Measurements from ENCODE around the gene SLC44A1. TPM values are rescaled to one million over a fixed set of nuclear protein-coding genes. Genes with fewer than 3 reads are reported as not detected.

The SLC44A1 gene
- total RNA-seq, 2 experiments from 2014 or later = 26.6 to 71.6 TPM

GRCh38 chr9:105291422-105291859 is 47.0 kb downstream of the SLC44A1 start:
- no TSS peak for BruUV-seq (replicated peaks)
- Histone ChIP-seq H3K4me1 (ENCODE audit: insufficient read depth, low read length, poor library complexity, severe bottlenecking) (no peaks in the 10 kb centered on the region), H3K9me2 (ENCODE audit: insufficient read depth, low read length) (no peaks in the 10 kb centered on the region), H3K36me3 (ENCODE audit: insufficient read depth, low read length) (no peaks in the 10 kb centered on the region), H2AFZ (ENCODE audit: low read length) (no peak overlapping the region), H3K4me2 (ENCODE audit: low read length) (no peak overlapping the region), H3K27ac (ENCODE audit: low read depth, low read length, poor library complexity, severe bottlenecking) (no peak overlapping the region), H4K20me1 (ENCODE audit: insufficient read depth, low read length) (peaks cover 17% of the 10 kb centered on the region; the same call in 1 of the 2 replicates), H3K9me3 (ENCODE audit: low read length) (no peaks in the 10 kb centered on the region), H3K4me3 (ENCODE audit: low read depth, low read length, poor library complexity, severe bottlenecking) (no peak overlapping the region), H3K79me2 (ENCODE audit: insufficient read depth, low read depth, low read length) (peaks cover 34% of the 10 kb centered on the region; the same call in 1 of the 2 replicates)
- intact Hi-C loops (cut with micrococcal nuclease; ENCODE audit: unreplicated experiment) = no loop called here
- ChIA-PET CTCF (ENCODE audit: unreplicated experiment) (no interaction called here), POLR2A (interaction anchor here (0.9 to 1.6 kb wide), 4 partner anchors 10 to 23 kb away, joined by 3 to 6 read pairs (median 4); no protein-coding TSS in a partner anchor)
- TF ChIP-seq CTCF (conservative IDR thresholded peaks at IDR 0.05; ENCODE audit: low read length) (no peak), EZH2phosphoT487 (IDR thresholded peaks at IDR 0.05; ENCODE audit: borderline replicate concordance, low read depth, low read length) (no peak)
- DNase-seq (ENCODE audit: low spot score) = no peak

DNA sequence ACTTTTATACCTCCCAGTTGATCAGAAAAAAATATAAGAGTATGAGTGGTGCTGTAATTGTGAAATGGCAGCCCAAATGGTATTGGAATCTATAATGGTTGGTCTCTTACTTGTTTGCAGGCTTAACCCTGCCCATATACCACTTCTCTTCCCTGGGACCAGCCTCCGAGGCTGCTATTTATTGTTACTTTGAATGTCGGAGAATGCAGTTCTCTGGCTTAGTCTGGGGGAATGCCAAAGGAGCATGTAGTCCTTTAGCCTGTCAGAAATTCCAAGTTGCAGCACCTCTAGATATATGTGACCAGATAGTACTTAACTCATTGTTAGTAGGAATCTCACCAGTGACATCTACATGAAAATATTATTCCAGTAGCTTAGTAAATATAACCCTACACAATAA is 47.5 kb downstream of the SLC44A1 start:
- TF ChIP-seq EZH2phosphoT487 (IDR thresholded peaks at IDR 0.05; ENCODE audit: borderline replicate concordance, low read depth, low read length) = no peak
- TF ChIP-seq CTCF (conservative IDR thresholded peaks at IDR 0.05; ENCODE audit: low read length) = no peak
- Histone ChIP-seq H3K4me3 (ENCODE audit: low read depth, low read length, poor library complexity, severe bottlenecking) (no peak overlapping the region), H3K4me1 (ENCODE audit: insufficient read depth, low read length, poor library complexity, severe bottlenecking) (no peaks in the 10 kb centered on the region), H3K4me2 (ENCODE audit: low read length) (no peak overlapping the region), H3K36me3 (ENCODE audit: insufficient read depth, low read length) (no peaks in the 10 kb centered on the region), H4K20me1 (ENCODE audit: insufficient read depth, low read length) (peaks cover 19% of the 10 kb centered on the region; the same call in 1 of the 2 replicates), H2AFZ (ENCODE audit: low read length) (no peak overlapping the region), H3K9me3 (ENCODE audit: low read length) (no peaks in the 10 kb centered on the region), H3K27ac (ENCODE audit: low read depth, low read length, poor library complexity, severe bottlenecking) (no peak overlapping the region), H3K79me2 (ENCODE audit: insufficient read depth, low read depth, low read length) (peaks cover 34% of the 10 kb centered on the region; the same call in 1 of the 2 replicates), H3K9me2 (ENCODE audit: insufficient read depth, low read length) (no peaks in the 10 kb centered on the region)
- intact Hi-C loops (cut with micrococcal nuclease; ENCODE audit: unreplicated experiment) = no loop called here
- ChIA-PET POLR2A (interaction anchor here (0.9 to 1.6 kb wide), 5 partner anchors 10 to 23 kb away, joined by 3 to 8 read pairs (median 5); no protein-coding TSS in a partner anchor), CTCF (ENCODE audit: unreplicated experiment) (no interaction called here)
- DNase-seq (ENCODE audit: low spot score) = no peak
- BruUV-seq (replicated peaks) = no TSS peak

DNA sequence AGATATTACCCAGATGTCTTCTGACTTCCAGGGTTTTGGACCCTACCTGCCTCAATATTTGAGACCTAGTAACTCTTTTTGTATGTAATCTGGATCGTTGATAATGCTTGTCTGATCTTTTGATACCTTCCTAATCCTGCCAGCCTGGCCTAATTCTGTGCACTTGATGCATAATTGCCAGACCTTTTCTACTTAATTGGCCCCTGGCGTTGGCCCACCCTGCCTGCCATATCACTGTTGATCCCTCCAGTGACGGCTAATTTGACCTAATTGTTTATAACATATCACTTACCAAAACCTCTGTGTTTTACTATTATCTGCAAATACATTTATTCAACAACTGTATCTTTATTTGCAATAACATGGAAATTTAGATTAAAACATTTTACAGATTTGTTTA is 49.0 kb downstream of the SLC44A1 start:
- H3K4me2 ChIP-seq (ENCODE audit: low read length) = no peak overlapping the region
- ChIA-PET CTCF (ENCODE audit: unreplicated experiment) (no interaction called here), POLR2A (interaction anchor here (1.6 kb wide), 1 partner anchor 10 kb away, joined by 6 read pairs; no protein-coding TSS in a partner anchor)
- no peak overlapping the region for H3K4me3 ChIP-seq (ENCODE audit: low read depth, low read length, poor library complexity, severe bottlenecking)
- no peak for TF ChIP-seq EZH2phosphoT487 (IDR thresholded peaks at IDR 0.05; ENCODE audit: borderline replicate concordance, low read depth, low read length)
- H4K20me1 ChIP-seq (ENCODE audit: insufficient read depth, low read length) = peaks cover 15% of the 10 kb centered on the region; the same call in 1 of the 2 replicates
- no peak for DNase-seq (ENCODE audit: low spot score)
- no peaks in the 10 kb centered on the region for H3K9me3 ChIP-seq (ENCODE audit: low read length)
- H3K4me1 ChIP-seq (ENCODE audit: insufficient read depth, low read length, poor library complexity, severe bottlenecking) = no peaks in the 10 kb centered on the region
- H3K36me3 ChIP-seq (ENCODE audit: insufficient read depth, low read length) = no peaks in the 10 kb centered on the region
- H3K27ac ChIP-seq (ENCODE audit: low read depth, low read length, poor library complexity, severe bottlenecking) = no peak overlapping the region
- peaks cover 27% of the 10 kb centered on the region; the same call in 1 of the 2 replicates for H3K79me2 ChIP-seq (ENCODE audit: insufficient read depth, low read depth, low read length)
- H3K9me2 ChIP-seq (ENCODE audit: insufficient read depth, low read length) = no peaks in the 10 kb centered on the region
- intact Hi-C loops (cut with micrococcal nuclease; ENCODE audit: unreplicated experiment) = no loop called here
- H2AFZ ChIP-seq (ENCODE audit: low read length) = no peak overlapping the region
- BruUV-seq (replicated peaks) = no TSS peak

Measured in OCI-LY7 (cell line).